HAP-1 (cell line): ENCODE results near the gene NDUFB11.

Experiments
- DNase-seq, 2 experiments: peaks; one replicate each; pipeline ENCODE4 v3.0.0-alpha.2; 2016 to 2020; ENCODE audit warnings: low spot score in 2 of 2
- H3K27me3 ChIP-seq: fragments of 250-450 bp; sonication (Bioruptor Pico); 2 replicates; pipeline ENCODE4 v1.5.1; 2020; ENCODE audit warnings: low read depth, mild to moderate bottlenecking, moderate library complexity
- H3K36me3 ChIP-seq: fragments of 250-450 bp; sonication (Bioruptor Pico); replicated peaks from 2 replicates; pipeline ENCODE4 v1.5.1; 2020; ENCODE audit warnings: mild to moderate bottlenecking
- H3K4me1 ChIP-seq: fragments of 250-450 bp; sonication (Bioruptor Pico); 2 replicates; pipeline ENCODE4 v1.5.1; 2020; ENCODE audit warnings: mild to moderate bottlenecking
- H3K4me3 ChIP-seq: fragments of 250-450 bp; sonication (Bioruptor Pico); 2 replicates; pipeline ENCODE4 v1.5.1; 2020; ENCODE audit warnings: mild to moderate bottlenecking, moderate library complexity
- H3K9me3 ChIP-seq: fragments of 250-450 bp; sonication (Bioruptor Pico); 2 replicates; pipeline ENCODE4 v1.5.1; 2020; ENCODE audit warnings: mild to moderate bottlenecking, moderate library complexity
- in situ Hi-C: fragments of 300-500 bp; cut with MboI; formaldehyde crosslinking; loops from 3 replicates; pipeline ENCODE4 v1.14.3; 2020; ENCODE audit warnings: low sequenced_read_pairs, inconsistent platforms, mixed read lengths

The NDUFB11 gene

DNA sequence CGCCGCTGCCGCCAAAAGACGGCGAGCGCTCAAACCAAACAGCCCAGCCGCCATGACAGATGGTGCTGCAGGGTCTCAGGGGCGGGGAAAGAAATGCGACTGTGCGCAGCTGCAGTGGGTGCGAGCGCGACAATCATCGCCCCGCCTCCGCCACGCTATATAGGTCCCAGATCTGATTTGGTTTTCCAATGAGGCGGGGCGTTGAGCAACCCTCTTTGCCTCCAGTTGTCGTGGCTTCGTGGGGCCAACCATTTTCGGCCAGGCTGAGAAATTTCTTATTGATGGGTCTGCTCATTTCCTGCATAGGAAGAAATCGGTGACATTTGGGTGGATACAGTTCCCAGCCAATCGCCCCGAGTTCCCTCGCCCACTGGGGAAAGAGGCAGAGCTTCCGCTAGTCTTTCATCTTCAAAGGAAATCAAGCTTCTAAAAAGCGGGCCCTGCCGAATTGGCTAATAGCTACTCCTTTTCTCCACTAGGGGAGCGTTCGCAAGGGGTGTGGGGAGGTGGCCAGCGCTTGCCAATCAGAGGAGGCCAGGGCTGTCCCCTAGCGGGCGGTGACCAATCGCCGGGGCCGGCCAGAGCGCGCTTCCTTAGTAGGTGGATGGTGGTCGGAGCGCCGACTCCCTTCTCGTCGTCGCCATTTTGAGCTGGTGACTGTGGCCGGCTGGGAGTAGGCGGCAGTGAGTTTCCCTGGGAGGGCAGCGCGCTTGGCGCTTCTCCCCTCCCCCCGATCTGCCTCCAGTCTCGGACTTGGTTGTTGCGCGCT is at the start of gene NDUFB11, which contains the start of gene RBM10:
Gene NDUFB11, minus strand, starts transcription at position 77 of the 769 bp plus-strand sequence. Its CDS starts 23 bp downstream, at position 54.
Gene RBM10, plus strand, starts transcription at position 596 of the 769 bp plus-strand sequence. CDS start 2,261 bp downstream, outside the sequence.
- H3K9me3 ChIP-seq: no peaks in the 10 kb centered on the region
- peaks cover 49% of the 10 kb centered on the region for H3K36me3 ChIP-seq
- peak; percentile 97 to 99 for DNase-seq
- peak within 1 kb of the TSS; percentile 97 for H3K4me3 ChIP-seq
- in situ Hi-C loops: no loop called here
- H3K27me3 ChIP-seq: no peaks in the 10 kb centered on the region
- no peaks in the 10 kb centered on the region for H3K4me1 ChIP-seq

DNA sequence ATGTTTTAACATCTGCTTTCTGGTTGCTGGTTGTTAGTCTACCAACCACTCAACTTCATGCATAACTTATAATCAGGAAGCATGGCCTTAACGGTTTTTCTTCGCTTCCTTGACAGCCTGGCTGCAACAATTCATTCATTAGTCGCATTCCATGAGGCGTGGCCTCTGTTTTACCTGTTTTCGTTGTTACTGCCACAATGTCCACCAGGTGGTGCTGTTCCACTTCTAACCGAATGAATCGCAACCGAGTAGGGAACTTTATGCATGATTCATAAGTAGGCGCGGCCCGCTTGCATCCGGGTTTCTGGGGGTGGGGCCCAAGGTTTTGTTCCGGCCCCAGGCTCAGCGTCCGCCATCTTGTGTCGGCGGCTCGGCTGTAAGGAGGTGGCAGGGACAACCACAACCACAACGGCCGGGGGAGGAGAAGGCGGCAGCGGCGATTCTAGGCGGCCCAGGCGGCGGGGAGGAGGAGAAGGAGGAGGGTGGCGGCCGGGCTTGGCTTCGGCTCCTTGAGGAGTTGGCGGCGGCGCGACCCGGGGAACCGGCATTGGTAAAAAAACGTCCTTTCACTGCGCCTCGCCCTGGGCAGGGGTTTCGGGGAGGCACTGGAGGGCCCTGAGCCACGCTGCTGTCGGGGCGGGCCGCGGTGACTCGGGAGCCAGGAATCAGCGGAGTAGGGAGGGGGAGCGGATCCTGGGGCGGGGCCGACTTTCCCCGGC is 49.1 kb upstream of the NDUFB11 start, which contains the start of gene UBA1:
Gene UBA1, plus strand, starts transcription at position 355 of the 719 bp plus-strand sequence. CDS start 4,974 bp downstream, outside the sequence.
- Histone ChIP-seq H3K4me1 (peaks cover 38% of the 10 kb centered on the region), H3K9me3 (no peaks in the 10 kb centered on the region), H3K27me3 (no peaks in the 10 kb centered on the region), H3K4me3 (peak within 1 kb of the TSS; percentile 99), H3K36me3 (peaks cover 48% of the 10 kb centered on the region)
- in situ Hi-C loops: loop anchor here (5.0 to 25.0 kb wide), 3 partner anchors 191 to 844 kb away; no protein-coding TSS in a partner anchor
- peak; percentile 94 to 98 for DNase-seq

DNA sequence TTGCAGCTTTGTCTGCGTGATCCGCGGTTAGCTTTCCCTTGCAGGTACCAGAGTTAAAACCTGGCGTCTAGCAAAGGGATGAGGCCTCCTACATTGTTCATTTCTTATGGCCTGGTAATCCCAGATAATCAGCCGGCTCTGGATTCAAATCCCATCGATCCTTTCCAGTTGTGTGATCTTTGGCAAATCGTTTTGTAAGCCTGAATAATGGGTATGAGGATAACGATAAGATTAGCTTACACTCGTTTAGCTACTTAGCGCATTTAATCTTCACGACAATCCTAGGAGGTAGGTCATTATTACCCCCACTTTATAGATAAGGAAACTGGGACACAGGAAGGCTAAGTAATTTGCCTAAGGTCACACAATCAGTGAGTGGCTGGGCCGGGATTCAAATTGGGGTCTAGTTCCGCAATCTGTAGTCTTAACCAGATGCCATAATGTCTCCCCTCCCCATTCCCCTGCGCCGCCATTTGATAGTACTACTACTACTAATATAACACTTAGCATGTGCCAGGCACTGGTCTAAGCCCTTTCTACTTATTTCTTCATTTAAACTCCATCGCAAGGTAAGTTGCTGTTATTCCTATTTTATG is 47.4 kb upstream of the NDUFB11 start:
- Histone ChIP-seq H3K4me1 (peaks cover 38% of the 10 kb centered on the region), H3K9me3 (no peaks in the 10 kb centered on the region), H3K27me3 (no peaks in the 10 kb centered on the region), H3K4me3 (peak overlapping the region; percentile 99), H3K36me3 (peaks cover 37% of the 10 kb centered on the region)
- in situ Hi-C loops: loop anchor here (5.0 to 25.0 kb wide), 3 partner anchors 193 to 845 kb away; no protein-coding TSS in a partner anchor
- peak; percentile 28 to 48 for DNase-seq

DNA sequence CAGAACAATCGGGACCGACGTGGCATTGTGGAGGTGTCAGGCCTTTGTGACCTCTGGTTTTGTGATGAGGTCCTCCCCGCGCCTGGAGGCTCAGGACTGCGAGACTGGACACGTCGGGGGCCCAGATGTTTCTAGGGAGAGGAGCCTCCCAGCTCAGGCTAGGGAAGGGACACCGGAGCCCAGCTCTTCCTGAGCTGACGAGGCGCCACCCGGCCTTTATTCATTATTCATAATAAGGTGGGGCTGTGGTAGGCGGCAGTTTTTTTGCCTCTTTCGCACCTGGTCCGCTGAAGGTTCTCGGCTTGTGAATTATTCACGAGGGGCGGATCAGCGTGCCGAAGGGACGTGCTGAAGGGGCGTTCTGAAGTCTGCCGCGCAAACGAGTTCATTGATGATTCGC is 46.8 kb upstream of the NDUFB11 start:
- in situ Hi-C loops: loop anchor here (5.0 to 25.0 kb wide), 3 partner anchors 193 to 846 kb away; no protein-coding TSS in a partner anchor
- peak; percentile 41 to 74 for DNase-seq
- peaks cover 37% of the 10 kb centered on the region for H3K36me3 ChIP-seq
- peaks cover 33% of the 10 kb centered on the region for H3K4me1 ChIP-seq
- no peaks in the 10 kb centered on the region for H3K27me3 ChIP-seq
- H3K9me3 ChIP-seq: no peaks in the 10 kb centered on the region
- H3K4me3 ChIP-seq: peak overlapping the region; percentile 99

DNA sequence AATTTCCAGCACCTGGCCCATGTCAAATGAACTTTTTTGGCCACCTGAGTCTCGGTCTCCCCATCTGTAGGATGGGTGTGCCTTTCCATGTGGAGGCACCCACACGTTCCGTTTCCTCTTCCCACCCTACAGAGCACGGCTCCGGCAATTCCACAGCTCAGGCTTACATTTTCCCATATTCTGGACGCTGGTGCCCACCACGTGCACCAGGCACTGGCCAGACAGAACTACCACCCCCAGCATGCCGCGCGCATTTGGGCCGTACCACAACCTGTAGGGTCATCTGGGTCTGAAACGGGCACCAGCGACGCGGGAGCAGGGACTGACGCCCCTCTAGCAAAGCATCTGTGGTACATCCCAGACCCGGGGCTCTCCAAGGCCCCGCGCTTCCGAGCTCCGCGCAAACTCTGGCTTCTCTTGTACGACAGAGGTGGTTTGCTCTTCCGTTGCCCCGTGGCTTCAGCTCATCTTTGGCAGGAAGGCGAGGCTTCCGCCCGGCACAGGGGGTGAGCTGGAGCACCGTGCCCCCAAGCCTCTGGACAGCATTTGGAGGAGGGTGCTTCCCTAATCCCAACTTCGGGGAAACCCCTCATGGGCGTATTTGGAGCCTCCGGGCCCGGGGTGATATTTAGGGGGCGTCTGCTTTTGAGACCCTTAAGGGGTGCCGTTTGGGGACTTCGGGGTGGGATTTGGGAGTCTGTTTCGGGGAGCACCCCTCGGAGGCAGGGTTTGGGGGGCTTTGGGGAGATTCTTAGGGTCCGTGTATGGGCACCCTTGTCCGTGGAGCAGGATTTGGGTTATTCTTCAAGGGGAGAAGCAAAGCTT is 46.2 kb upstream of the NDUFB11 start:
- peak; percentile 91 to 98 for DNase-seq
- Histone ChIP-seq H3K27me3 (no peaks in the 10 kb centered on the region), H3K36me3 (peaks cover 37% of the 10 kb centered on the region), H3K4me1 (peaks cover 26% of the 10 kb centered on the region), H3K9me3 (no peaks in the 10 kb centered on the region), H3K4me3 (peak overlapping the region; percentile 99)
- in situ Hi-C loops: loop anchor here (5.0 to 25.0 kb wide), 3 partner anchors 194 to 847 kb away; no protein-coding TSS in a partner anchor

DNA sequence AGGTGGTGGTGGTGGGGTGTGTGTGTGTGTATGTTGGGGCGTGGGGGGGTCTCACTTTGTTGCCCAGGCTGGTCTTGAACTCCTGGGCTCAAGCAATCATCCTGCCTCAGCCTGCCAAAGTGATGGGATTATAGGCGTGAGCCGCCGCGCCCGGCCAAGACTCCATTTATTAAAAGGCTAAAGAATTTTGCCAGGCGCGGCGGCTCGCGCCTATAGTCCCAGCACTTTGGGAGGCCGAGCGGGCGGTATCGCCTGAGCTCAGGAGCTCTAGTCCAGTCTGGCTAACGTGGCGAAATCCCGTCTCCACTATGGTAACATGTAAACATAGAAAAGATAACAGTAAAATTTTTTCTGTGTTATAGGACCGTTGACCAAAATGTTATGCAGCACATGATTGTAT is 45.4 kb upstream of the NDUFB11 start:
- H3K9me3 ChIP-seq: no peaks in the 10 kb centered on the region
- in situ Hi-C loops: loop anchor here (5.0 to 25.0 kb wide), 3 partner anchors 195 to 847 kb away; no protein-coding TSS in a partner anchor

DNA sequence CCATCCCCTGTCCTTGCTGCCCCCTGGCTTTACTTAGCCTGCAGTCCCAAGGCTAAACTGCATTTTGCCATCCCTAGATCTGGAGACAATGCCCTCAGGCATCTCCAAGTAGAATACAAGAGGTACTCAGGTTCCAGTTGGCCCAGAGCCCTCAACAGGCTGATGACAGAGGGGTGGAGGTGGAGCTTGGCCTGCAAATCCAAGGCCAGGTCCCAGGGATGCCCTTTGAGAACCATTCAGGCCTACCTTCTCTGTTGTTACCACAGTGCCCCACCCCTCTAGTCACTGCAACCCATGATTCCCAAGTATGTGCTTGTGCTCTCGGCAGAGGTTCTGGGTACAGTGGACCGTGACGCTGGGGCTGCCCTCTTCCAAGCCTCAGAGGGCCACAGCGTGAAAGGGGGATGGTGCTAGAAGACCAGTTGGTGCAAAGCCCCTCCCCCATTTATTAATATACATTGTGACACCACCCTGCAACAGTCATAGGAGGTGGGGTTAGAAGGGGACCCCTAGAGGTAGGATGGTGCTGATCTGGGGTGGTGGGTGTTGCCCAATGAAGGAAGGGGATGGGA is 42.7 kb upstream of the NDUFB11 start:
- Histone ChIP-seq H3K4me1 (peaks cover 6% of the 10 kb centered on the region), H3K36me3 (peaks cover 52% of the 10 kb centered on the region), H3K27me3 (no peaks in the 10 kb centered on the region), H3K9me3 (no peaks in the 10 kb centered on the region), H3K4me3 (no peak overlapping the region)
- in situ Hi-C loops: loop anchor here (25.0 kb wide), 1 partner anchor 850 kb away; no protein-coding TSS in a partner anchor
- DNase-seq: no peak

More for the DNA sequence above, 45.4 kb upstream of the NDUFB11 start:
- peak in 1 of 2 experiments; percentile 41 for DNase-seq
- H3K4me3 ChIP-seq: 0 out of 2 replicates have a peak overlapping the region, but pooled peaks have one; percentile 99
- no peaks in the 10 kb centered on the region for H3K27me3 ChIP-seq
- H3K4me1 ChIP-seq: peaks cover 21% of the 10 kb centered on the region
- H3K36me3 ChIP-seq: peaks cover 37% of the 10 kb centered on the region

DNA sequence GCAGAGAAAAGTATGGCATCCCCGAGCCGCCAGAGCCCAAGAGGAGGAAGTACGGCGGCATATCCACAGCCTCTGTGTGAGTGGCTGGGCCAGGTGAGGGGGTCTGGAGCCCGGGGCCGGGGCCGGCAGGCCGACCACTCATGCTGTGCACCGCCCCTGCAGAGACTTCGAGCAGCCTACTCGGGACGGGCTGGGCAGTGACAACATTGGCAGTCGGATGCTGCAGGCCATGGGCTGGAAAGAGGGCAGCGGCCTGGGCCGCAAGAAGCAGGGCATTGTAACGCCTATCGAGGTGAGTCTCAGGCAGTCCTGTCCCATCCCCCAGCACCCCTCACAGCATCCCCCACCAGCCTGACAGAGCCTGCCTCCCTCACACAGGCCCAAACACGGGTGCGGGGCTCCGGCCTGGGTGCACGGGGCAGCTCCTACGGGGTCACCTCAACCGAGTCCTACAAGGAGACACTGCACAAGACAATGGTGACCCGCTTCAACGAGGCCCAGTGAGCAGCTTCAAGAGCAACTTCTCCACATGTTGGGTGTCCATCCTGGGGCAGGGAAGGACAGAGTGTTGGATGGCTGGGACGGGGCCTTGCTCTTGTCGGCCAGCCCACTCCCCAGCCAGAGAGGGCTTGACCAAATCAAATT is 41.7 kb upstream of the NDUFB11 start:
- Histone ChIP-seq H3K36me3 (peaks cover 61% of the 10 kb centered on the region), H3K27me3 (no peaks in the 10 kb centered on the region), H3K9me3 (no peaks in the 10 kb centered on the region), H3K4me1 (peaks cover 3% of the 10 kb centered on the region), H3K4me3 (no peak overlapping the region)
- no peak for DNase-seq
- in situ Hi-C loops: loop anchor here (25.0 kb wide), 1 partner anchor 851 kb away; no protein-coding TSS in a partner anchor

DNA sequence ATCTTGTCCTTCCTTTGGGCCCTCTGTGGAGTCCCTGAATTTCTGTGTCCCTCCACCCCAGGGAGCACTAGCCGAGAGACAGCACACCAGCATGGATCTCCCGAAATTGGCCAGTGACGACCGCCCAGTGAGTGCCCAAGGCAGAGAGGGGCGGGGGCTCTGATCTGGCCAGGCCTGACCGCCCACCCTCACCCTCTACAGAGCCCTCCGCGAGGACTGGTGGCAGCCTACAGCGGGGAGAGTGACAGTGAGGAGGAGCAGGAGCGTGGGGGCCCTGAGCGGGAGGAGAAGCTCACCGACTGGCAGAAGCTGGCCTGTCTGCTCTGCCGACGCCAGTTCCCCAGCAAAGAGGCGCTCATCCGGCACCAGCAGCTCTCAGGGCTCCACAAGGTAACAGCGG is 40.7 kb upstream of the NDUFB11 start:
- no peaks in the 10 kb centered on the region for H3K9me3 ChIP-seq
- peaks cover 68% of the 10 kb centered on the region for H3K36me3 ChIP-seq

DNA sequence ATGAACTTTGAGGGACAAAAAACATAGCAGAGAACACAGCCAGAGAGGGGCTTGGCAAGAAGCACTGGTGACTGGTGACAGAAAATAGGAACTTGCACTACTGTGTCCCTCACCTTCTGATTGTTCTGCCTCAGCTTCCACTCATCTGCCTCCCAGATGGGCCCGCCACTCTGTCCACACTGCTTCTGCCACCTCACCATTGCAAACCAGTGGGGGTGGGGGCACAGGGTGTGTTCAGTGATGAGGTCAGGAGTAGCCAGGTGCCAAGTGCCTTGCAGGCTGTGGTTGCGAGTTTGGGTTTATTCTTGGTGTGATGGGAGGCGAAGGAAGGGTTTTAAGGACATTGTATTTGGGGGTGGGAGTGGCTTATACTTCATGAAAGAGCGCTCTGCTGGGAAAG is 40.0 kb upstream of the NDUFB11 start:
- Histone ChIP-seq H3K9me3 (no peaks in the 10 kb centered on the region), H3K27me3 (no peaks in the 10 kb centered on the region), H3K4me3 (no peak overlapping the region), H3K36me3 (peaks cover 74% of the 10 kb centered on the region), H3K4me1 (no peaks in the 10 kb centered on the region; the same call in 1 of the 2 replicates)
- in situ Hi-C loops: loop anchor here (25.0 kb wide), 1 partner anchor 853 kb away; no protein-coding TSS in a partner anchor
- no peak for DNase-seq

More for the DNA sequence above, 40.7 kb upstream of the NDUFB11 start:
- no peak for DNase-seq
- in situ Hi-C loops: loop anchor here (25.0 kb wide), 1 partner anchor 852 kb away; no protein-coding TSS in a partner anchor
- peaks cover 1% of the 10 kb centered on the region for H3K4me1 ChIP-seq
- H3K4me3 ChIP-seq: no peak overlapping the region
- H3K27me3 ChIP-seq: no peaks in the 10 kb centered on the region

DNA sequence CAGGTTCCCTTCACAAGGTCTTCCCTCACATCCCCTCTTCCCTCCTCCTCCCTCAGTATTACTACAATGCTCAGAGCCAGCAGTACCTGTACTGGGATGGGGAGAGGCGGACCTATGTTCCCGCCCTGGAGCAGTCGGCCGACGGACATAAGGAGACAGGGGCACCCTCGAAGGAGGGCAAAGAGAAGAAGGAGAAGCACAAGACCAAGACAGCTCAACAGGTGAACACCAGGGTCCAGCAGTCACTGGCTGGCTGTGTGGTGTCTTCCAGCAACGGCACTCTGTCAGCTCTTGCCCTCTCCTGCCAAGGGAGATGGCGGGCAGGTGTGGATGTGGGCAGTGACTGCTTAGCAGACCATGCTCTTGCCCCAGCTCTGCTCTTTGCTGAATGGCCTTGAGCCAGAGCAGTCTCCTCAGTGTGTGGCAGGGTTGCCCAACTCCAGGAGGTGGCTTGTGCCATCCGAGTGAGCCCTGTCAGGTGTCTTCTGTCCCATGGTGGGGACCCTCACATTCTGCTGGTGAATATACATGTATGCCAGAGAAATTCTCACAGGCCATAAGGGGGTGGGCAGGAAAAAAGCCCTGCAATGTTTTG is 37.7 kb upstream of the NDUFB11 start:
- DNase-seq: no peak
- H3K9me3 ChIP-seq: no peaks in the 10 kb centered on the region
- peaks cover 92% of the 10 kb centered on the region for H3K36me3 ChIP-seq
- in situ Hi-C loops: loop anchor here (25.0 kb wide), 1 partner anchor 855 kb away; no protein-coding TSS in a partner anchor
- H3K4me3 ChIP-seq: no peak overlapping the region
- no peaks in the 10 kb centered on the region for H3K27me3 ChIP-seq
- H3K4me1 ChIP-seq: no peaks in the 10 kb centered on the region; the same call in 1 of the 2 replicates
